ENCODE results near the gene SEMA5A. TPM values are rescaled to one million over a fixed set of nuclear protein-coding genes. Genes with fewer than 3 reads are reported as not detected.

The SEMA5A gene
- total and polyA plus RNA-seq, 2 of the 8 experiments (the other 6 are each of a cell fraction or from before 2014, with no cell fraction given), result 5.3 to 8.9 TPM

DNA sequence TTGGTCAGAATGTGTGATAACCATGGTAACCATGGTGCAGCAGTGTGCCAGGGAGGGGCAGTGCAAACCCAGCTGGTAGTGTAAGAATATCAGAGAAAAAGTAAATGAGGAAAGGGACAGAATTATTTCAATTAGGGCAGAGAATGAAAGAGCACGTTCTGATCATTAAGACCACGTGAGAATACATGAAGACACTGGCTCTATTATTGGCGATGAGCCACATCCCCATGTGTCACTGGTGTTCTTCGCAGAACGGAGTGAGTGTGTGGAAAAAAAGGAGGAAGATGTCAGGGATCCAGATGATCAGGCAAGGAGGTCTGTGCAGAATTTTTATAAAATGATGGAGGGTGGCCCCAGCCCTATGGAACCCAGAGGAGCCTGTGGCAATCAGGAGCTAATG, 315.5 kb downstream of the SEMA5A start (continued):
- TF ChIP-seq ATF2 (IDR thresholded peaks at IDR 0.05; ENCODE audit: low read length) (no peak), BACH1 (IDR thresholded peaks at IDR 0.05; ENCODE audit: low read length) (no peak), MAX (IDR thresholded peaks at IDR 0.05) (no peak), BCL11A (IDR thresholded peaks at IDR 0.05; ENCODE audit: low read depth in 2 of 2, low read length in 2 of 2) (no peak), SP2 (IDR thresholded peaks at IDR 0.05; ENCODE audit: low read length) (no peak), CBX5 (IDR thresholded peaks at IDR 0.05; ENCODE audit: low read depth, low read length) (no peak)

Measured in H1 (cell line).